ENCODE results near the gene HBZ. TPM values are rescaled to one million over a fixed set of nuclear protein-coding genes. Genes with fewer than 3 reads are reported as not detected.

HBZ gene
- total and polyA plus RNA-seq, 2 of the 13 experiments (the other 11 are each of a cell fraction or from before 2014, with no cell fraction given) = 0.21 TPM; not detected in 1

- in situ Hi-C loops (cut with HindIII; ENCODE audit: extremely low pct_ligation_motif_present, low pct_unique_long_range_greater_than_20kb) = no loop called here
- Histone ChIP-seq H3K9ac (ENCODE audit: insufficient read depth, low read depth, low read length) (no peak overlapping the region), H3K4me1 (ENCODE audit: insufficient read depth, low read length) (no peaks in the 10 kb centered on the region), H2AFZ (ENCODE audit: low read length) (no peak overlapping the region), H3K27ac (ENCODE audit: extremely low read length, insufficient read depth, low read length) (no peak overlapping the region), H3K4me3 (replicated peaks in 1 of 3; ENCODE audit: insufficient read depth in 1 of 3, low read depth in 2 of 3, low read length in 3 of 3) (no peak overlapping the region), H3K4me2 (ENCODE audit: low read depth, low read length) (no peak overlapping the region), H3K9me3 (ENCODE audit: low read length) (no peaks in the 10 kb centered on the region), H3K36me3 (replicated peaks in 1 of 2; ENCODE audit: control insufficient read depth in 1 of 2, insufficient read depth in 2 of 2, low read length in 2 of 2) (peaks cover 33 to 58% of the 10 kb centered on the region in 2 experiments), H3K27me3 (ENCODE audit: control insufficient read depth in 1 of 2, insufficient read depth in 2 of 2, low read length in 2 of 2) (no peaks in the 10 kb centered on the region), H3K79me2 (ENCODE audit: insufficient read depth, low read length) (no peaks in the 10 kb centered on the region), H4K20me1 (ENCODE audit: insufficient read depth, low read length) (0 out of 2 replicates have a peak, but pooled peaks cover 4% of the 10 kb centered on the region)
- ChIA-PET POLR2A (no interaction called here), CTCF (ENCODE audit: low intra/inter-chr PET ratio, low total read pairs) (no interaction called here)
- no peak for FAIRE-seq
- 98% methylated on average over 29 of the region's 34 CpGs for WGBS (ENCODE audit: low lambda C conversion rate)
- no TSS peak for BruUV-seq (replicated peaks)
- TF ChIP-seq AGO2 (optimal IDR thresholded peaks at IDR 0.05; ENCODE audit: low read depth, low read length) = peak; percentile 82
- TF ChIP-seq CBFB (CRISPR knock-in tag; IDR thresholded peaks at IDR 0.05) = no peak
- no peak for DNase-seq (ENCODE audit: low spot score)
- ATAC-seq = no peak
- intact Hi-C loops (cut with micrococcal nuclease; ENCODE audit: unreplicated experiment) = no loop called here
These were observed 37.3 kb downstream of the HBZ start for GRCh38 chr16:189604-190186.

DNA sequence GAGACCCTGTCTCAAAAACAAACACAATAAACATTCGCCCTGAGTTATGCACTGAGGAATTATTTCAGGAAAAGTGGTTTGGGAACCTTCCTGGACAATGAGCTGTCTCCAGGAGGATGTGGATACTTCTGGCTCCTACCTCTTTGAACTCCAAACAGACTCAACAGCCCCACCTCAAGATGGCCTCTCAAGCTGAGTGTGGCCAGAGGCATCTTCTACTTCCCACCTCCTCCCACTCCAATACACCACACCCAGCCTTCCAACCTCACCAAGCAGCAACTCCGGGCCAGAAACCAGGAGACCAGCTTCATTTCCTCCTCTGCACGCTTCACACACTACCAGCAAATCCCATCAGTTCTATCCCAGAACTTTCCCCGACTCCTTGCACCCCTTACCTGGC is 39.4 kb downstream of the HBZ start:
- no peak overlapping the region for H3K4me3 ChIP-seq (replicated peaks in 1 of 3; ENCODE audit: insufficient read depth in 1 of 3, low read depth in 2 of 3, low read length in 3 of 3)
- H3K4me1 ChIP-seq (ENCODE audit: insufficient read depth, low read length) = no peaks in the 10 kb centered on the region
- no peak overlapping the region for H2AFZ ChIP-seq (ENCODE audit: low read length)
- H3K27ac ChIP-seq (ENCODE audit: extremely low read length, insufficient read depth, low read length) = no peak overlapping the region
- no peak for DNase-seq (ENCODE audit: low spot score)
- no peaks in the 10 kb centered on the region for H3K9me3 ChIP-seq (ENCODE audit: low read length)
- WGBS (ENCODE audit: low lambda C conversion rate) = 94% methylated on average over 4 of the region's 4 CpGs
- H3K27me3 ChIP-seq (ENCODE audit: control insufficient read depth in 1 of 2, insufficient read depth in 2 of 2, low read length in 2 of 2) = no peaks in the 10 kb centered on the region
- CTCF ChIA-PET (ENCODE audit: low intra/inter-chr PET ratio, low total read pairs) = no interaction called here
- H3K79me2 ChIP-seq (ENCODE audit: insufficient read depth, low read length) = no peaks in the 10 kb centered on the region
- intact Hi-C loops (cut with micrococcal nuclease; ENCODE audit: unreplicated experiment) (no loop called here), in situ Hi-C loops (cut with HindIII; ENCODE audit: extremely low pct_ligation_motif_present, low pct_unique_long_range_greater_than_20kb) (no loop called here)
- H4K20me1 ChIP-seq (ENCODE audit: insufficient read depth, low read length) = 0 out of 2 replicates have a peak, but pooled peaks cover 4% of the 10 kb centered on the region
- POLR2A ChIA-PET = no interaction called here
- peaks cover 44 to 79% of the 10 kb centered on the region in 2 experiments for H3K36me3 ChIP-seq (replicated peaks in 1 of 2; ENCODE audit: control insufficient read depth in 1 of 2, insufficient read depth in 2 of 2, low read length in 2 of 2)
- BruUV-seq (replicated peaks) = no TSS peak
- no peak overlapping the region for H3K4me2 ChIP-seq (ENCODE audit: low read depth, low read length)
- ATAC-seq = no peak
- no peak for FAIRE-seq
- H3K9ac ChIP-seq (ENCODE audit: insufficient read depth, low read depth, low read length) = no peak overlapping the region
- TF ChIP-seq RNF2 (conservative IDR thresholded peaks at IDR 0.05; ENCODE audit: low read depth) (no peak), RXRA (CRISPR knock-in tag; IDR thresholded peaks at IDR 0.05) (no peak), NONO (IDR thresholded peaks at IDR 0.05) (no peak), NONO (CRISPR knock-in tag; conservative IDR thresholded peaks at IDR 0.05) (no peak), ZNF296 (CRISPR knock-in tag; conservative IDR thresholded peaks at IDR 0.05) (no peak), SMC3 (IDR thresholded peaks at IDR 0.05; ENCODE audit: low read length) (no peak), ZNF12 (CRISPR knock-in tag; IDR thresholded peaks at IDR 0.05) (no peak), KMT2B (CRISPR knock-in tag; IDR thresholded peaks at IDR 0.05) (no peak), SRY (CRISPR knock-in tag; IDR thresholded peaks at IDR 0.05) (no peak), RFX3 (CRISPR knock-in tag; IDR thresholded peaks at IDR 0.05) (no peak)
- TF ChIP-seq, protein P1, sequence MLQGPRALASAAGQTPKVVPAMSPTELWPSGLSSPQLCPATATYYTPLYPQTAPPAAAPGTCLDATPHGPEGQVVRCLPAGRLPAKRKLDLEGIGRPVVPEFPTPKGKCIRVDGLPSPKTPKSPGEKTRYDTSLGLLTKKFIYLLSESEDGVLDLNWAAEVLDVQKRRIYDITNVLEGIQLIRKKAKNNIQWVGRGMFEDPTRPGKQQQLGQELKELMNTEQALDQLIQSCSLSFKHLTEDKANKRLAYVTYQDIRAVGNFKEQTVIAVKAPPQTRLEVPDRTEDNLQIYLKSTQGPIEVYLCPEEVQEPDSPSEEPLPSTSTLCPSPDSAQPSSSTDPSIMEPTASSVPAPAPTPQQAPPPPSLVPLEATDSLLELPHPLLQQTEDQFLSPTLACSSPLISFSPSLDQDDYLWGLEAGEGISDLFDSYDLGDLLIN (CRISPR knock-in tag; IDR thresholded peaks at IDR 0.05; ENCODE audit: borderline replicate concordance) = no peak
- TF ChIP-seq, protein P2, sequence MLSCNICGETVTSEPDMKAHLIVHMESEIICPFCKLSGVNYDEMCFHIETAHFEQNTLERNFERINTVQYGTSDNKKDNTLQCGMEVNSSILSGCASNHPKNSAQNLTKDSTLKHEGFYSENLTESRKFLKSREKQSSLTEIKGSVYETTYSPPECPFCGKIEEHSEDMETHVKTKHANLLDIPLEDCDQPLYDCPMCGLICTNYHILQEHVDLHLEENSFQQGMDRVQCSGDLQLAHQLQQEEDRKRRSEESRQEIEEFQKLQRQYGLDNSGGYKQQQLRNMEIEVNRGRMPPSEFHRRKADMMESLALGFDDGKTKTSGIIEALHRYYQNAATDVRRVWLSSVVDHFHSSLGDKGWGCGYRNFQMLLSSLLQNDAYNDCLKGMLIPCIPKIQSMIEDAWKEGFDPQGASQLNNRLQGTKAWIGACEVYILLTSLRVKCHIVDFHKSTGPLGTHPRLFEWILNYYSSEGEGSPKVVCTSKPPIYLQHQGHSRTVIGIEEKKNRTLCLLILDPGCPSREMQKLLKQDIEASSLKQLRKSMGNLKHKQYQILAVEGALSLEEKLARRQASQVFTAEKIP (CRISPR knock-in tag; IDR thresholded peaks at IDR 0.05; ENCODE audit: borderline replicate concordance) = no peak
- TF ChIP-seq, protein P3, sequence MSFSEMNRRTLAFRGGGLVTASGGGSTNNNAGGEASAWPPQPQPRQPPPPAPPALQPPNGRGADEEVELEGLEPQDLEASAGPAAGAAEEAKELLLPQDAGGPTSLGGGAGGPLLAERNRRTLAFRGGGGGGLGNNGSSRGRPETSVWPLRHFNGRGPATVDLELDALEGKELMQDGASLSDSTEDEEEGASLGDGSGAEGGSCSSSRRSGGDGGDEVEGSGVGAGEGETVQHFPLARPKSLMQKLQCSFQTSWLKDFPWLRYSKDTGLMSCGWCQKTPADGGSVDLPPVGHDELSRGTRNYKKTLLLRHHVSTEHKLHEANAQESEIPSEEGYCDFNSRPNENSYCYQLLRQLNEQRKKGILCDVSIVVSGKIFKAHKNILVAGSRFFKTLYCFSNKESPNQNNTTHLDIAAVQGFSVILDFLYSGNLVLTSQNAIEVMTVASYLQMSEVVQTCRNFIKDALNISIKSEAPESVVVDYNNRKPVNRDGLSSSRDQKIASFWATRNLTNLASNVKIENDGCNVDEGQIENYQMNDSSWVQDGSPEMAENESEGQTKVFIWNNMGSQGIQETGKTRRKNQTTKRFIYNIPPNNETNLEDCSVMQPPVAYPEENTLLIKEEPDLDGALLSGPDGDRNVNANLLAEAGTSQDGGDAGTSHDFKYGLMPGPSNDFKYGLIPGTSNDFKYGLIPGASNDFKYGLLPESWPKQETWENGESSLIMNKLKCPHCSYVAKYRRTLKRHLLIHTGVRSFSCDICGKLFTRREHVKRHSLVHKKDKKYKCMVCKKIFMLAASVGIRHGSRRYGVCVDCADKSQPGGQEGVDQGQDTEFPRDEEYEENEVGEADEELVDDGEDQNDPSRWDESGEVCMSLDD (CRISPR knock-in tag; IDR thresholded peaks at IDR 0.05; ENCODE audit: borderline replicate concordance) = no peak
